Endothelial cell of umbilical vein (primary cell): ENCODE results near the gene DYNLT2. TPM values are rescaled to one million over a fixed set of nuclear protein-coding genes. Genes with fewer than 3 reads are reported as not detected.

ENCODE experiments used
- BruUV-seq: library from RNA; stranded (reverse); fragments of 400-500 nt; replicated peaks from 2 replicates; lab custom pipeline; 2021; lab: Mats Ljungman, UMichigan
- CTCF ChIA-PET: fragments of 300-600, 350-600 bp; sonication (Branson Sonifier 250); formaldehyde crosslinking; loops from one replicate; lab custom pipeline; 2021; ENCODE audit warnings: antibody characterized with exemption, inconsistent platforms; lab: Charles Lee
- POLR2A ChIA-PET: fragments of 300-600, 350-600 bp; sonication (Branson Sonifier 250); formaldehyde crosslinking; loops from one replicate; lab custom pipeline; 2021; ENCODE audit warnings: antibody characterized with exemption, inconsistent platforms; lab: Charles Lee
- DNase-seq: peaks from one replicate; pipeline ENCODE4 v3.0.0-alpha.2; 2011; ENCODE audit warnings: low read depth, low spot score
- FAIRE-seq: peaks from 2 replicates; lab custom pipeline; 2011; peaks lifted over from hg19 to GRCh38; lab: Jason Lieb, UNC
- H2AFZ ChIP-seq: 2 replicates; pipeline ENCODE4 v1.6.0; 2012; ENCODE audit warnings: low read depth, low read length, control low read depth, inconsistent platforms
- H3K27ac ChIP-seq: 2 replicates; pipeline ENCODE4 v1.5.1; 2011; ENCODE audit warnings: low read depth, mild to moderate bottlenecking, control low read depth, low read length, moderate library complexity; ENCODE audit not compliant: insufficient read depth
- H3K27me3 ChIP-seq, 2 experiments: 2 replicates each; pipeline versions ENCODE4 v1.6.0 to v1.6.1; 2011; ENCODE audit warnings: low read length in 2 of 2, mixed read lengths in 1 of 2; ENCODE audit not compliant: control insufficient read depth in 2 of 2, insufficient read depth in 2 of 2
- H3K36me3 ChIP-seq, 2 experiments: 2 replicates in 1 of 2; 3 replicates in 1 of 2; pipeline ENCODE4 v1.5.1; 2011; ENCODE audit warnings: low read length in 2 of 2, mild to moderate bottlenecking in 1 of 2, moderate library complexity in 1 of 2; ENCODE audit not compliant: control insufficient read depth in 2 of 2, insufficient read depth in 2 of 2; ENCODE audit errors: extremely low read depth in 1 of 2
- H3K4me1 ChIP-seq: 3 replicates; pipeline ENCODE4 v1.5.1; 2011; ENCODE audit warnings: mild to moderate bottlenecking, low read length; ENCODE audit not compliant: control insufficient read depth, insufficient read depth; ENCODE audit errors: extremely low read depth
- H3K4me2 ChIP-seq: 2 replicates; pipeline ENCODE4 v1.6.1; 2011; ENCODE audit warnings: low read length, control low read depth, mixed read lengths; ENCODE audit not compliant: insufficient read depth
- H3K4me3 ChIP-seq, 3 experiments: fragments of 200-600 bp in 1 of 3; sonication (generic), shearing (Covaris generic) in 1 of 3; replicated peaks in 1 of 3; 2 replicates each; pipeline ENCODE4 v1.5.1; 2011 to 2016; ENCODE audit warnings: control low read depth in 3 of 3, low read length in 3 of 3, mild to moderate bottlenecking in 2 of 3, inconsistent platforms in 1 of 3, low read depth in 1 of 3, moderate library complexity in 1 of 3; ENCODE audit not compliant: insufficient read depth in 1 of 3
- H3K79me2 ChIP-seq: 2 replicates; pipeline ENCODE4 v1.6.0; 2012; ENCODE audit warnings: low read length, inconsistent platforms; ENCODE audit not compliant: control insufficient read depth, insufficient read depth
- H3K9ac ChIP-seq: replicated peaks from 2 replicates; pipeline ENCODE3; 2011; ENCODE audit warnings: low read length, control low read depth; ENCODE audit not compliant: insufficient read depth; ENCODE audit errors: extremely low read depth
- H3K9me1 ChIP-seq: replicated peaks from 3 replicates; pipeline ENCODE4 v1.6.0; 2011; ENCODE audit warnings: mild to moderate bottlenecking, low read length; ENCODE audit not compliant: control insufficient read depth, insufficient read depth; ENCODE audit errors: extremely low read depth
- H3K9me3 ChIP-seq: replicated peaks from 2 replicates; pipeline ENCODE4 v1.5.1; 2012; ENCODE audit warnings: low read length, inconsistent platforms; ENCODE audit not compliant: control insufficient read depth, insufficient read depth
- H4K20me1 ChIP-seq: replicated peaks from 2 replicates; pipeline ENCODE3; 2011; ENCODE audit warnings: mild to moderate bottlenecking, low read length; ENCODE audit not compliant: control insufficient read depth, insufficient read depth; ENCODE audit errors: extremely low read depth
- EZH2 ChIP-seq: IDR thresholded peaks from 2 replicates; pipeline ENCODE4 v1.6.1; 2012; ENCODE audit warnings: borderline replicate concordance, low read depth, mild to moderate bottlenecking, moderate library complexity, low read length, inconsistent platforms; ENCODE audit not compliant: severe bottlenecking
- FOS ChIP-seq: IDR thresholded peaks from 2 replicates; pipeline ENCODE4 v1.6.1; 2011; ENCODE audit warnings: mild to moderate bottlenecking, low read length, moderate library complexity, borderline replicate concordance; ENCODE audit not compliant: insufficient read depth
- GATA2 ChIP-seq: IDR thresholded peaks from 2 replicates; pipeline ENCODE4 v1.7.0; 2011; ENCODE audit warnings: low read depth, mild to moderate bottlenecking, moderate library complexity, mixed read lengths, low read length; ENCODE audit not compliant: insufficient read length, insufficient read depth
- JUN ChIP-seq: IDR thresholded peaks from 2 replicates; pipeline ENCODE4 v1.6.1; 2011; ENCODE audit warnings: borderline replicate concordance, low read depth; ENCODE audit not compliant: insufficient read length, insufficient read depth
- MAX ChIP-seq: IDR thresholded peaks from 2 replicates; pipeline ENCODE4 v1.6.1; 2011; ENCODE audit not compliant: insufficient read depth, insufficient read length
- MYC ChIP-seq: IDR thresholded peaks from one replicate; pipeline ENCODE4 v1.6.1; 2011; ENCODE audit warnings: mild to moderate bottlenecking, low read depth, low read length
- POLR2A ChIP-seq: IDR thresholded peaks from 2 replicates; pipeline ENCODE4 v1.6.1; 2012; ENCODE audit warnings: low read depth, mild to moderate bottlenecking, control low read depth, low read length
- POLR2AphosphoS5 ChIP-seq: IDR thresholded peaks from 2 replicates; pipeline ENCODE4 v1.6.1; 2012; ENCODE audit warnings: low read depth, mild to moderate bottlenecking, control low read depth, low read length, moderate library complexity; ENCODE audit not compliant: insufficient read depth
- dilution Hi-C: fragments of 300-500 bp; cut with MboI; formaldehyde crosslinking; loops from one replicate; pipeline ENCODE4 v1.15.0; 2019; ENCODE audit warnings: low sequenced_read_pairs; ENCODE audit not compliant: extremely low pct_ligation_motif_present
- intact Hi-C: fragments of 100-400 bp; cut with micrococcal nuclease; formaldehyde crosslinking; loops from one replicate; pipeline ENCODE4 v1.10.0; 2022
- polyA plus RNA-seq, 4 experiments: library from polyadenylated mRNA; depleted of rRNA in 3 of 4; stranded (reverse) in 3 of 4; unstranded in 1 of 4; fragments of >200 nt; gene quantifications; 2 replicates each; pipeline versions ENCODE4 v1.2.1 to v1.2.3, GENCODE V29; 2011 to 2012; ENCODE audit warnings: missing spikeins in 1 of 4
- total RNA-seq: library from RNA; stranded (reverse); gene quantifications from 2 replicates; pipeline ENCODE4 v1.2.3, GENCODE V29; 2021
- TF ChIP-seq, protein P1 (sequence below), 2 donors: IDR thresholded peaks; 1 replicate in 1 of 2; 2 replicates in 1 of 2; pipeline ENCODE4 v1.5.1; 2011; ENCODE audit warnings: low read length in 2 of 2, mild to moderate bottlenecking in 2 of 2, moderate library complexity in 2 of 2, control low read depth in 1 of 2, inconsistent platforms in 1 of 2, low read depth in 1 of 2; ENCODE audit not compliant: insufficient read depth in 1 of 2; ENCODE audit errors: extremely low read depth in 1 of 2

The DYNLT2 gene
- total and polyA plus RNA-seq, 2 donors (not counting 3 experiments of a cell fraction or from before 2014, with no cell fraction given): 0.39 to 0.88 TPM

DNA sequence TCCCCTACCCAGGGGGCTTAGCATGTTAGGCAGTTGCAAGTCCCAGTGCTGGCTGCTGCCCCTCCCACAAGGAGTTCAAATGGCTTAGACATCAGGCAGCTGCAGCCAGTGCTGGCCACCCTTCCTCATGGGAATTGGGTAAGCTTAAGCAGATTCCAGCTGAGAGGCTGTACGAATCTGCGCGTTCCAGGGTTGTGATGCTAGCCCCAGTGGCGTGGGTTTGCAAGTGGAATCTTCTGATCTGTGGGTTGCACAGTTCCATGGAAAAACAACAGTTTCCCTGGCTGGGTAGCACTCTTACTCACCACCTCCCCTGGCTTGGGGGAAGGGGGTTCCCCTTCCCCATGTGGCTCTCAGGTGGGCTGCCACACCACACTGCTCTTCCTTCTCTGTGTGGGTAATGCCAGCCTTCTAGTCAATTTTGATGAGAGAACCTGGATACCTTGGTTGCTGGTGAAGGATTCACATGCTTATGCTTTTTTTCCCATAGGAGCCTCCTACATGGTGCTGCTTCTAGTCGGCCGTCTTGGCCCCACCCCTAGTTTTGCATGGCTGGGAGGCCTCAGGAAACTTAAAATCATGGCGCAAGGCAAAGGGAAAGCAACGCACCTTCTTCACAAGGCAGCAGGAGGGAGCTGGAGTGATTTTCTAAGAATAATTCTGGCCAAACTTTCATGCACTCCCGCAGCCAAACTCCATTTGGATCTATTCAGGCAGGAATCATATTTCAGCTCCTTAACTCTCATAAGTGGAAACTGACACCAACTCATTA lies 13.0 kb downstream of the DYNLT2 start:
- H3K4me2 ChIP-seq: no peak overlapping the region
- H4K20me1 ChIP-seq: no peaks in the 10 kb centered on the region
- no peak for DNase-seq
- dilution Hi-C loops (no loop called here), intact Hi-C loops (no loop called here)
- no peak overlapping the region for H2AFZ ChIP-seq
- no peaks in the 10 kb centered on the region for H3K4me1 ChIP-seq
- H3K79me2 ChIP-seq: no peaks in the 10 kb centered on the region
- ChIA-PET CTCF (no interaction called here), POLR2A (no interaction called here)
- BruUV-seq: no TSS peak
- no peak overlapping the region for H3K9ac ChIP-seq
- H3K27ac ChIP-seq: no peak overlapping the region
- H3K9me3 ChIP-seq: no peaks in the 10 kb centered on the region
- TF ChIP-seq POLR2A (no peak), POLR2AphosphoS5 (no peak), FOS (no peak), MYC (no peak), EZH2 (no peak), JUN (no peak), GATA2 (no peak), MAX (no peak)
- TF ChIP-seq, protein P1, sequence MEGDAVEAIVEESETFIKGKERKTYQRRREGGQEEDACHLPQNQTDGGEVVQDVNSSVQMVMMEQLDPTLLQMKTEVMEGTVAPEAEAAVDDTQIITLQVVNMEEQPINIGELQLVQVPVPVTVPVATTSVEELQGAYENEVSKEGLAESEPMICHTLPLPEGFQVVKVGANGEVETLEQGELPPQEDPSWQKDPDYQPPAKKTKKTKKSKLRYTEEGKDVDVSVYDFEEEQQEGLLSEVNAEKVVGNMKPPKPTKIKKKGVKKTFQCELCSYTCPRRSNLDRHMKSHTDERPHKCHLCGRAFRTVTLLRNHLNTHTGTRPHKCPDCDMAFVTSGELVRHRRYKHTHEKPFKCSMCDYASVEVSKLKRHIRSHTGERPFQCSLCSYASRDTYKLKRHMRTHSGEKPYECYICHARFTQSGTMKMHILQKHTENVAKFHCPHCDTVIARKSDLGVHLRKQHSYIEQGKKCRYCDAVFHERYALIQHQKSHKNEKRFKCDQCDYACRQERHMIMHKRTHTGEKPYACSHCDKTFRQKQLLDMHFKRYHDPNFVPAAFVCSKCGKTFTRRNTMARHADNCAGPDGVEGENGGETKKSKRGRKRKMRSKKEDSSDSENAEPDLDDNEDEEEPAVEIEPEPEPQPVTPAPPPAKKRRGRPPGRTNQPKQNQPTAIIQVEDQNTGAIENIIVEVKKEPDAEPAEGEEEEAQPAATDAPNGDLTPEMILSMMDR (IDR thresholded peaks at IDR 0.05; ENCODE audit: extremely low read depth in 1 of 2, insufficient read depth in 1 of 2, low read depth in 1 of 2, low read length in 2 of 2): no peak
- no peak overlapping the region for H3K4me3 ChIP-seq
- FAIRE-seq: no peak
- H3K9me1 ChIP-seq: no peaks in the 10 kb centered on the region
- no peaks in the 10 kb centered on the region for H3K36me3 ChIP-seq
- peaks cover 0 to 8% of the 10 kb centered on the region in 2 experiments for H3K27me3 ChIP-seq
